ENCODE data around the gene SEL1L3. TPM values are rescaled to one million over a fixed set of nuclear protein-coding genes. Genes with fewer than 3 reads are reported as not detected.

The SEL1L3 gene
- total and polyA plus RNA-seq, 12 donors, result 1.7 to 23.7 (median 4.9) TPM

DNA sequence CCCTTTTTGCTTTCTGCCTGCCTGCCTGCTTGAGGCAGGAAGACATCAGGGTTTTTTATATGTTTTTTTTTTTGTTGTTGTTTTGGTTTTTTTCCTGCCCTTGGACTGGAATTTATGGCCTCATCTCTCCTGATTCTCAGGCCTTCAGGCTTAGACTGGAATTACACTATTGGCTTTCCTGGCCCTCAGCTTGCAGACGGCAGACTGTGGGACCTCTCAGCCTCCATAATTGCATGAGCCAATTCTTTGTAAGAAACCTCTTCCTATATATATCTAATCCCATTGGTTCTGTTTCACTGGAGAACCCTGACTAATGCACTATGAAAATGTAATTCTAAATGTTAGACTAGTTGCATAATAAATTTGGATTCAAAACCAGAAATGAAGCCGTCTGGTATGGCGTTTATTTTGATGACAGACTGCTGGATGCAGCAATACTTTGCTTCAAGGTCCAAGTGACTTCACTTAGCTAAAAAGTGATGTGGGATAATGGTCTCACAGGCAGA is 59.0 kb downstream of the SEL1L3 start:
- 61 to 83% (median 72%) methylated on average over 3 of the region's 3 CpGs for WGBS, 4 donors
- Histone ChIP-seq H3K36me3 (replicated peaks in 1 of 2) (no peaks in the 10 kb centered on the region), H3K27ac (no peak overlapping the region), H3K4me1 (replicated peaks in 1 of 2) (no peaks in the 10 kb centered on the region), H3K9me3 (replicated peaks in 1 of 3) (no peaks in the 10 kb centered on the region), H3K27me3 (no peaks in the 10 kb centered on the region), H3K4me3 (no peak overlapping the region)
- no peak for DNase-seq
- TF ChIP-seq, protein P1, sequence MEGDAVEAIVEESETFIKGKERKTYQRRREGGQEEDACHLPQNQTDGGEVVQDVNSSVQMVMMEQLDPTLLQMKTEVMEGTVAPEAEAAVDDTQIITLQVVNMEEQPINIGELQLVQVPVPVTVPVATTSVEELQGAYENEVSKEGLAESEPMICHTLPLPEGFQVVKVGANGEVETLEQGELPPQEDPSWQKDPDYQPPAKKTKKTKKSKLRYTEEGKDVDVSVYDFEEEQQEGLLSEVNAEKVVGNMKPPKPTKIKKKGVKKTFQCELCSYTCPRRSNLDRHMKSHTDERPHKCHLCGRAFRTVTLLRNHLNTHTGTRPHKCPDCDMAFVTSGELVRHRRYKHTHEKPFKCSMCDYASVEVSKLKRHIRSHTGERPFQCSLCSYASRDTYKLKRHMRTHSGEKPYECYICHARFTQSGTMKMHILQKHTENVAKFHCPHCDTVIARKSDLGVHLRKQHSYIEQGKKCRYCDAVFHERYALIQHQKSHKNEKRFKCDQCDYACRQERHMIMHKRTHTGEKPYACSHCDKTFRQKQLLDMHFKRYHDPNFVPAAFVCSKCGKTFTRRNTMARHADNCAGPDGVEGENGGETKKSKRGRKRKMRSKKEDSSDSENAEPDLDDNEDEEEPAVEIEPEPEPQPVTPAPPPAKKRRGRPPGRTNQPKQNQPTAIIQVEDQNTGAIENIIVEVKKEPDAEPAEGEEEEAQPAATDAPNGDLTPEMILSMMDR (IDR thresholded peaks at IDR 0.05), result no peak
- no peak for TF ChIP-seq POLR2A (IDR thresholded peaks at IDR 0.05)
- intact Hi-C loops (cut with DNase I), result no loop called here

- H3K4me3 ChIP-seq, result no peak overlapping the region
- intact Hi-C loops (cut with DNase I), result no loop called here
- no peaks in the 10 kb centered on the region for H3K36me3 ChIP-seq (replicated peaks in 1 of 2)
- H3K27me3 ChIP-seq, result no peaks in the 10 kb centered on the region
- H3K4me1 ChIP-seq (replicated peaks in 1 of 2), result no peaks in the 10 kb centered on the region
- H3K27ac ChIP-seq, result no peak overlapping the region
- TF ChIP-seq POLR2A (IDR thresholded peaks at IDR 0.05), result no peak
- TF ChIP-seq, protein P1 (IDR thresholded peaks at IDR 0.05), result no peak
- no peak for DNase-seq
- H3K9me3 ChIP-seq (replicated peaks in 1 of 3), result no peaks in the 10 kb centered on the region
These were observed 61.2 kb downstream of the SEL1L3 start for GRCh38 chr4:25801594-25801993.

DNA sequence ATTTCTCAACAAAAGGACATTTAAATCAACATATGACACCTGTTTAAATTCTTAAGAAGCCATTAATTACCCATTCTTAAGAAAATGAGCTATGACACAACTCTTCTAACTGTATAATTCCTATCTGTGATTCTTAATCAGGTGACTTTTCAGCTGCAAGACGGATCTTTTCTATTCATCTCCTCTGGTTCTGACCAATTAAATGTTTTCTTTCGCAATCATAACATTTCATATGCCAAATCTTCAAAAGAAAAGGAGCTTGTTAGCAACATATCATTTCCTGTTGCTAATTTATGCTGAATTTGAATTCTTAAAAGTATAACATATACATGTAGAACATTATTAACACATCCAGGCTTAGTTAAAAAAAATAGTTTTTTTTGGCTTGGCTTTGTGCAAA is 62.5 kb downstream of the SEL1L3 start:
- no peak for TF ChIP-seq POLR2A (IDR thresholded peaks at IDR 0.05)
- TF ChIP-seq, protein P1 (IDR thresholded peaks at IDR 0.05), result no peak
- Histone ChIP-seq H3K36me3 (replicated peaks in 1 of 2) (no peaks in the 10 kb centered on the region), H3K27me3 (no peaks in the 10 kb centered on the region), H3K27ac (no peak overlapping the region), H3K4me3 (no peak overlapping the region), H3K4me1 (replicated peaks in 1 of 2) (no peaks in the 10 kb centered on the region), H3K9me3 (replicated peaks in 1 of 3) (no peaks in the 10 kb centered on the region)
- intact Hi-C loops (cut with DNase I), result no loop called here
- 76 to 79% (median 77%) methylated on average over 2 of the region's 2 CpGs for WGBS, 4 donors
- no peak for DNase-seq

- TF ChIP-seq, protein P1 (IDR thresholded peaks at IDR 0.05), result no peak
- TF ChIP-seq POLR2A (IDR thresholded peaks at IDR 0.05), result no peak
- WGBS, 4 donors, result 85 to 86% (median 86%) methylated on average over 5 of the region's 5 CpGs
- H3K36me3 ChIP-seq (replicated peaks in 1 of 2), result no peaks in the 10 kb centered on the region
- H3K4me3 ChIP-seq, result no peak overlapping the region
- DNase-seq, result no peak
- H3K9me3 ChIP-seq (replicated peaks in 1 of 3), result no peaks in the 10 kb centered on the region
- no peak overlapping the region for H3K27ac ChIP-seq
- intact Hi-C loops (cut with DNase I), result no loop called here
- no peaks in the 10 kb centered on the region for H3K27me3 ChIP-seq
- H3K4me1 ChIP-seq (replicated peaks in 1 of 2), result no peaks in the 10 kb centered on the region
These were observed 63.3 kb downstream of the SEL1L3 start for GRCh38 chr4:25799522-25799921.
